Astrocyte of the cerebellum (primary cell): ENCODE results near the gene LOXHD1.

Experiments used
- DNase-seq: peaks from one replicate; pipeline ENCODE4 v3.0.0-alpha.2; 2011; ENCODE audit warnings: low read depth
- H3K4me3 ChIP-seq: 2 replicates; pipeline ENCODE4 v1.5.1; 2011; ENCODE audit warnings: mild to moderate bottlenecking, low read depth, low read length, moderate library complexity
- CTCF ChIP-seq: IDR thresholded peaks from 2 replicates; pipeline ENCODE4 v1.5.1; 2012; ENCODE audit warnings: low read length, low read depth, moderate library complexity, mild to moderate bottlenecking; ENCODE audit errors: missing control alignments
- in situ Hi-C: cut with HindIII; loops from 2 replicates; pipeline ENCODE4 v1.10.0; 2017; ENCODE audit warnings: low sequenced_read_pairs

The LOXHD1 gene

DNA sequence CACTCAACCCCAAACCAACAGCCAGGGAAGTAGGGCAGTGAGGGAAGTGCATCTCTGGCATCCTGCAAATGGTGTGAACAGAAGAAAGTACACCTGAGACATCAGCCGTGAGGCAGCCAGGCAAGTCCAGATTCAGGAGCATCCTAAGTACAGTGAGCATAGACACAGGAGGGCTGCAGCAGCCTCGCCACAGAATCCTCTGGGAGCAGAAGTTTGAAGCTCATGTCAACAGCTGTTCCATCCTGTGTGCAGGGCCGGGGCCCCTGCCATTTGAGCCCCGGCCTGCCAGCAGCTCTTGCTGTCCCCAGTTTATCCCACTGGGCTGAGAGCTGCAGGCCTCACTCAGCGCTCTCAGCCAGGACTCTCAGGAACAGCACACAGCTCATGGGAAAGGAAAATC is 14.5 kb downstream of the LOXHD1 start:
- DNase-seq = no peak
- no peak overlapping the region for H3K4me3 ChIP-seq
- in situ Hi-C loops = no loop called here
- TF ChIP-seq CTCF = no peak

- DNase-seq = no peak
- in situ Hi-C loops = no loop called here
- no peak overlapping the region for H3K4me3 ChIP-seq
Measured at GRCh38 chr18:46641917-46642316, 15.1 kb downstream of the LOXHD1 start.

GRCh38 chr18:46639386-46639785 is 17.6 kb downstream of the LOXHD1 start:
- DNase-seq = no peak
- in situ Hi-C loops = no loop called here
- H3K4me3 ChIP-seq = no peak overlapping the region
- no peak for TF ChIP-seq CTCF

More at GRCh38 chr18:46641917-46642316, 15.1 kb downstream of the LOXHD1 start:
- no peak for TF ChIP-seq CTCF

- TF ChIP-seq CTCF = no peak
- no peak overlapping the region for H3K4me3 ChIP-seq
- in situ Hi-C loops = no loop called here
- DNase-seq = no peak
Measured at GRCh38 chr18:46636040-46636630, 20.9 kb downstream of the LOXHD1 start.

DNA sequence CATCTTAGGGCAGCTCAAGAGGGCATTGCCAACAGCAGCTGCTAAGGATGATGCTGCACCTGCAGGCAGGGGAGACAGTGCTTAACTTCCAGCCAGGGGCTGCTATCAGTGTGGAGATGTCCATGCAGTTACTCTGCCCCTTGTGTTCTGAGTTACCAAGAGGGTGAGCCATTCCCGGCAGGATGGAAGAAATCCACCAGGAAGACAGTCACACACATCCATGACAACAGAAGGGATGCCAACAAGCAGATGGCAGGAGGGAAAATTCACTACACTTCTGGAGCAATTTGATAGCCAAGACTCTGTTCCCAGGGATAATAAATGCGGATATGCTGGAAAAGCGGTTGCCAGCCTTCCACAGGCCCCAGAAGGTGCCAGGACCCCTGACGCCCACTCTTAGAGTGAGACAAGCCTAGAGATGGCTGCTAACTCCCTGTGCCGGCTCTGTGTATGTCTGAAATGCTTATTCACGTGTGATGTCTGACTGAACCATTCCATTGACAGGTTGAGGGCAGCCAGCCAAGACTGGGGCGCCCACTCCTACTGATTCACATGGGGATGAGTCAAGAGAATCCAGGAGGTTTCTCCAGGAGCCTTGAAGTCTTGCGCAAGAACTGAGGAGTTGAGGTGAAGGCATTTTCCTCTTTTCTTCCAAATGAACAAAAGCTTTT is 24.5 kb downstream of the LOXHD1 start:
- no peak for DNase-seq
- H3K4me3 ChIP-seq = no peak overlapping the region
- TF ChIP-seq CTCF = no peak
- in situ Hi-C loops = no loop called here

DNA sequence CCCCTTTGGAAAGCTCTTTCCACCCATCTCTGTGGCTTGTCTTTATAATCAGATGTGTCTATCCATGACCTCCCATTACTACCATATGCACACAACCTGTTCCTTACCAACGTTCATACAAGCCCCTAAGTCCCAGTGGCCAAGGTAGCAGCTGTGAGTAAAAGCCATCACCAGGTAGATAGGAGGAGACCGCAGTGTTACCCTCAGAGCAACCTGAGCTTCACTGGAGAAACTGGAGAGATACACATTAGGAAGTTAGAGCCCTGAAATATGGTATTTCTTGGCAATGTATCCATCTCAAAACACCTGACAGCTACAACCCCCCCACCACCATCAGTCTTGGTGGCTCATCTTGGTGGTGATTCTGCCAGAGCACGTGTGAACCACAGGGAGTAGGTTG is 26.0 kb downstream of the LOXHD1 start:
- H3K4me3 ChIP-seq = no peak overlapping the region
- TF ChIP-seq CTCF = no peak
- no peak for DNase-seq
- in situ Hi-C loops = no loop called here
